A673 (cell line): ENCODE measurements around the gene CACHD1. TPM values are rescaled to one million over a fixed set of nuclear protein-coding genes. Genes with fewer than 3 reads are reported as not detected.

Experiments
- BruUV-seq: library from RNA; stranded (reverse); fragments of 400-500 nt; replicated peaks from 2 replicates; lab custom pipeline; 2021; lab: Mats Ljungman, UMichigan
- CTCF ChIA-PET: fragments of 300-600 bp; sonication (Branson Sonifier 250); formaldehyde crosslinking; loops from one replicate; lab custom pipeline; 2022; ENCODE audit warnings: antibody characterized with exemption; lab: Charles Lee
- POLR2A ChIA-PET: fragments of 300-600 bp; sonication (Branson Sonifier 250); formaldehyde crosslinking; loops from one replicate; lab custom pipeline; 2022; ENCODE audit warnings: antibody characterized with exemption; ENCODE audit not compliant: low non-redundant PET; lab: Charles Lee
- DNase-seq: peaks from one replicate; pipeline ENCODE4 v3.0.0-alpha.2; 2015; ENCODE audit warnings: low spot score
- H3K27ac ChIP-seq: fragments of 200-600 bp; sonication (generic); 2 replicates; pipeline ENCODE4 v1.5.1; 2016; ENCODE audit warnings: mixed run types, low read depth, mild to moderate bottlenecking, mixed read lengths, antibody characterized with exemption, low read length; ENCODE audit not compliant: poor library complexity, severe bottlenecking
- H3K27me3 ChIP-seq: fragments of 200-600 bp; sonication (generic); replicated peaks from 2 replicates; pipeline ENCODE4 v1.6.1; 2017; ENCODE audit warnings: mixed run types, low read depth, mild to moderate bottlenecking, mixed read lengths, antibody characterized with exemption, low read length; ENCODE audit not compliant: insufficient read depth, poor library complexity
- H3K36me3 ChIP-seq: fragments of 200-600 bp; sonication (generic); 2 replicates; pipeline ENCODE4 v1.6.1; 2016; ENCODE audit warnings: mixed run types, mild to moderate bottlenecking, mixed read lengths, antibody characterized with exemption, low read length; ENCODE audit not compliant: insufficient read depth, poor library complexity, severe bottlenecking
- H3K4me1 ChIP-seq: fragments of 200-600 bp; sonication (generic); 2 replicates; pipeline ENCODE4 v1.6.1; 2017; ENCODE audit warnings: mixed run types, mild to moderate bottlenecking, mixed read lengths, antibody characterized with exemption, low read length; ENCODE audit not compliant: insufficient read depth, poor library complexity, severe bottlenecking
- H3K4me3 ChIP-seq: fragments of 200-600 bp; sonication (generic); 2 replicates; pipeline ENCODE4 v1.5.1; 2016; ENCODE audit warnings: low read depth, mixed run types, mild to moderate bottlenecking, mixed read lengths, low read length; ENCODE audit not compliant: poor library complexity, severe bottlenecking
- H3K9me3 ChIP-seq: fragments of 200-600 bp; sonication (generic); 2 replicates; pipeline ENCODE4 v1.6.1; 2016; ENCODE audit warnings: mixed run types, low read depth, mild to moderate bottlenecking, mixed read lengths, antibody characterized with exemption, low read length; ENCODE audit not compliant: poor library complexity, severe bottlenecking
- CTCF ChIP-seq: fragments of 300-800, 200-600 bp; sonication (generic); conservative IDR thresholded peaks from 2 replicates; pipeline ENCODE4 v1.5.1; 2017; ENCODE audit warnings: low read depth, mild to moderate bottlenecking, antibody characterized with exemption, low read length, moderate library complexity, mixed read lengths
- EZH2 ChIP-seq: fragments of 200-600 bp; sonication (generic); IDR thresholded peaks from 2 replicates; pipeline ENCODE4 v1.6.1; 2017; ENCODE audit warnings: borderline replicate concordance, low read depth, mild to moderate bottlenecking, mixed read lengths, antibody characterized with exemption, low read length; ENCODE audit not compliant: poor library complexity, severe bottlenecking
- intact Hi-C: fragments of 100-400 bp; cut with micrococcal nuclease; formaldehyde crosslinking; loops from one replicate; pipeline ENCODE4 v1.10.0; 2022; ENCODE audit not compliant: unreplicated experiment
- total RNA-seq: library from RNA; stranded (reverse); gene quantifications from 2 replicates; pipeline ENCODE4 v1.2.3, GENCODE V29; 2021

CACHD1 gene
- total RNA-seq, 1 experiment from 2014 or later: 39.2 TPM

GRCh38 chr1:64482720-64483119 lies 12.8 kb downstream of the CACHD1 start:
- no peaks in the 10 kb centered on the region for H3K9me3 ChIP-seq
- intact Hi-C loops: loop anchor here (10.0 kb wide), 1 partner anchor 218 kb away; no protein-coding TSS in a partner anchor
- DNase-seq: no peak
- no peak for TF ChIP-seq CTCF
- TF ChIP-seq EZH2: no peak
- ChIA-PET POLR2A (no interaction called here), CTCF (no interaction called here)
- peak overlapping the region; percentile 19 for H3K27ac ChIP-seq
- H3K36me3 ChIP-seq: no peaks in the 10 kb centered on the region
- no peaks in the 10 kb centered on the region for H3K27me3 ChIP-seq
- BruUV-seq: no TSS peak
- H3K4me1 ChIP-seq: peaks cover 58% of the 10 kb centered on the region
- no peak overlapping the region for H3K4me3 ChIP-seq

GRCh38 chr1:64483731-64484414 lies 13.9 kb downstream of the CACHD1 start:
- no TSS peak for BruUV-seq
- ChIA-PET CTCF (no interaction called here), POLR2A (no interaction called here)
- peaks cover 69% of the 10 kb centered on the region for H3K4me1 ChIP-seq
- no peaks in the 10 kb centered on the region for H3K36me3 ChIP-seq
- H3K27ac ChIP-seq: no peak overlapping the region
- TF ChIP-seq CTCF: no peak
- no peaks in the 10 kb centered on the region for H3K27me3 ChIP-seq
- no peak overlapping the region for H3K4me3 ChIP-seq
- no peaks in the 10 kb centered on the region for H3K9me3 ChIP-seq
- intact Hi-C loops: loop anchor here (10.0 kb wide), 1 partner anchor 219 kb away; no protein-coding TSS in a partner anchor
- DNase-seq: no peak

DNA sequence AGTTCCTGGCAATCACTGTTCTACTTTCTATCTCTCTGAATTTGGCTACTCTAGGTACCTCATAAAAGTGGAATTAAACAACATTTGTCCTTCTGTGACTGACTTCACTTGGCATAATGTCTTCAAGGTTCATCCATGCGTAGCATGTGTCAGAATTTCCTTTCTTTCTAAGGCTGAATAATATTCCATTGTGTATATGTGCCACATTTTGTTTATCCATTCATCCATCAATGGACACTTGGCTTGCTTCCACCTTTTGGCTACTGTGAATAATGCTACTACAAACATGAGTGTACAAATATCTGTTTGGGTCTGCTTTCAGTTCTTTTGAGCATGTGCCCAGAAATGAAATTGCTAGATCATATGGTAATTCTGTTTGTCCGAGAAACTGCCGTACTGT lies 14.7 kb downstream of the CACHD1 start:
- ChIA-PET CTCF (no interaction called here), POLR2A (no interaction called here)
- BruUV-seq: no TSS peak
- no peak overlapping the region for H3K27ac ChIP-seq
- H3K9me3 ChIP-seq: no peaks in the 10 kb centered on the region
- no peak for DNase-seq
- no peak for TF ChIP-seq CTCF
- no peak for TF ChIP-seq EZH2
- H3K27me3 ChIP-seq: no peaks in the 10 kb centered on the region
- no peaks in the 10 kb centered on the region for H3K36me3 ChIP-seq
- no peak overlapping the region for H3K4me3 ChIP-seq
- H3K4me1 ChIP-seq: peaks cover 77% of the 10 kb centered on the region
- intact Hi-C loops: loop anchor here (10.0 kb wide), 1 partner anchor 220 kb away; no protein-coding TSS in a partner anchor
